Measurements from ENCODE around the gene SLC38A2.

DNA sequence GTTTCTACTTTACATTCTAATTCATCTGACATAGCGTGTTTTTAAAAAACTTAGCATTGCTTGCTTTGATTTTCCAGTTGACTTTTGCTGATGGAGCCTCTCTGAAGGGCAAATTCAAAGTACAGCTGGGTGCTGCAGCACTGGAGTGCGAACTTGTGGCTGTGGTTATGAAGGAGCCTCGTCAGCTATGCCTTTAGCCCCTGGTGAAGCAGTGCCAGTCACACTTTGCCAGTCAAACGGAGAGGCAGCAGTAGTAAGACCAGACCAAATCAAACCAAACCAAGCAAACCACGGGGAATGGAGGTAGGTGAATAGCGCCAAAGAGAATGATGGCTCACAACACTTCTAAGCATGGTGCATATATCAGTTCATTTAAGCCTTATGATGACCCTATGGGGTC lies 15.1 kb upstream of the SLC38A2 start:
- TF ChIP-seq POLR2AphosphoS5 (IDR thresholded peaks at IDR 0.05; ENCODE audit: low read depth, low read length) (no peak), TAF1 (IDR thresholded peaks at IDR 0.05; ENCODE audit: borderline replicate concordance, low read depth, low read length) (no peak), POLR2A (IDR thresholded peaks at IDR 0.05; ENCODE audit: low read depth, low read length) (no peak)
